Renal cortical epithelial cell (primary cell): ENCODE measurements around the gene NAV3. TPM values are rescaled to one million over a fixed set of nuclear protein-coding genes. Genes with fewer than 3 reads are reported as not detected.
A peak's percentile ranks its signal among the peaks of the same experiment; 100 is the strongest.

Source experiments
- DNase-seq: peaks from one replicate; pipeline ENCODE4 v3.0.0-alpha.2; 2011; ENCODE audit warnings: low read depth
- total RNA-seq: library from RNA; depleted of rRNA; stranded (reverse); fragments of >200 nt; gene quantifications from 2 replicates; pipeline ENCODE4 v1.2.3, GENCODE V29; 2014

NAV3 gene
- total RNA-seq, 1 donor from 2014 or later = 9.1 TPM

DNA sequence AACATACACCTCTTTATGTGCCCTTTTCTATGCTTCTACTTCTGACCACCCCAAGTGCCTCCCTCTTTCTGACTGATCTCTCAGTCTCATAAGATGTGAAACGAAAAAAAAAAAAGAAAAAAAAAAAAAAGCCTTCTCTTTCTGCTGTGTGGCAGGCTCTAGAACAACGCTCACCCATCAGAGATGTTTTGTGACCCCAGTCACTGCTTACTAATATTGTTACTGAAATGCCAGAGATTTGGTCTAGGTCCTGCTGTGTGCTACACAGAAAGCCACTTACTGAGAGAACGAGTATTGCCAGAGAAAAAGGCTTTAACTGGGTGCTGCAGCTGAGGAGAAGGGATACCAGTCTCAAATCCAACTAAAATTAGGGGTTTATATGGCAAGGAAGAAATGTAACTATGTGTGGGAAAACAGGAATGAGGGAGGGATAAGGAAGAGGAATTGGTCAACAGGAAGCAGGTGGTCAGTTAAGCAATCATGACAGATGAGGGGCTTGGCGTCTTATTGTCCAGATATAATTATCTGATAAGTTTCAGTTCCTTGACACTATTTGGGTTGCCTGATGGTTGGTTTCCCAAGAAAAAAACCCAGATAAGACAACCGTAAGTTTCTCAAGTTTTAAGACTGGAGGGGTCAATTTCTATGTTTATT, 149.0 kb downstream of the NAV3 start:
- DNase-seq = no peak

DNA sequence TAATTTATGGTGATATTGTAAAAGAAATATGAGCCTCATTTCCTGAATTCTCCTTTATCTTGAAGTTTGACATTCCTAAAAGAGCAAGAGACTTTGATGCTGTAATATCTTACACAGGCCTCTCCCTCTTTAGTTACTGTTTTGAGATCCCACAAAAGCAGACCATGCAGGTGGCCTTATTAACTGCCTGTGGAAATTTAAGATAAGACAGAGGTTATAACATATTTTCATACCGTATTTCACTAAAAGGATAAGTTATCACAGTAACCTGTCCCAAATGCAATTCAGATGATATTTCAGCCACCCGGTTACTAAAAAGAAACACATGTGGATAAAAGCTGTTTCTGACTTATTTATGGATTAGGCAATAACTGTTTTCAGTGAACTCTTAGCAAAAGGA, 150.1 kb downstream of the NAV3 start:
- no peak for DNase-seq

- DNase-seq = no peak
These were observed 153.2 kb downstream of the NAV3 start for GRCh38 chr12:77983859-77984258.

GRCh38 chr12:77992760-77993159, 162.1 kb downstream of the NAV3 start:
- no peak for DNase-seq

DNA sequence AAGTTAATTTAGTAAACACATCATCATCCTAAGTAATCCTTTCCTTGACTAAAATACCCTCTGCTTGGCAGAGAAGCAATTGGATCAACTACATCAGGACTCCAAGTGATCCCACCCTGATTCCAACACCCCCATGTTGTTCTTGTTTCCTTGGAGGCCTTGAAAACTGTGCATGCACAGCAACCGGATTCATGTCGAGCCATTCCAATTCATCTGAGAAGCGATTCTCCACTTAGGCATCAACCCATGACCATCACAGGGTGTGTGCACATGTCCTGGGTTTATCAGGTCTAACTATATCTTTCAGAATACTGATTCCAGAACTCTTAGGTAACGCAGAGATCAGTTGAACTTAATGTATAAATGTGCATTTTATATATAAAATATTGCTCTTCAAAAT, 163.0 kb downstream of the NAV3 start:
- DNase-seq = no peak

DNA sequence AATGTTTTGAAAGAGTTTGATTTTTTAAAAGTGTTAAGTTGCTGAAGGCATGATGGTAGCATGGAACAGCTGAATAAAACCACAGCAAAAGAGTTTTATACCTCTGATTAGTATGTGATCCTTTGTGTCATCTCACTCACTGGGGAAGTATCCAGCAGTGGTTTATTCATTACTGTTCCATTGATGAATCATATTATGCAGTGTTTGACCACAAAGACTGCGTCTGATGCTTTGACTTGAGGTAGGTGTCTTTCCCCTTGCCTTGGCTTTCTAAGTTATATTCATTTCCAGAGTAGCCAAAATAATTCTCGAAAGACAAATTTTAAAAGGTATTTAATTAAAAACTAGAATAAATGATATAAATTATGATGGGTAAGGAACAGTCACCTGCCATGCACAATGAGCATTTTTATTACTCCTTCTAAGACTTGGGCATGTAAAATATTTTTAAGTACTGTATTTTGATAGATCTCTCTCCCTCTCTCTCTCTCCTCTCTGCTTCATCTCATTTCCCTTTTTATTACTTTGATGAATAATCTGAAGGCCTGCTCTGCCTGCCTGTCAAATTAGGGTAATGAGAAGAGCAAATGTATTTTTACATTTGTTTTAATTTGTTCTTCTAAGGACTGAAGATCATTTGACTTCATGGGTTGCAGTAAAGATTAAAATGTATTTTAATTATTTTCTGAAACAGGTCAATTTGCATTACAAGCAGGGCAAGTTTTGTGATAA, 164.9 kb downstream of the NAV3 start:
- peak; percentile 91 for DNase-seq

DNA sequence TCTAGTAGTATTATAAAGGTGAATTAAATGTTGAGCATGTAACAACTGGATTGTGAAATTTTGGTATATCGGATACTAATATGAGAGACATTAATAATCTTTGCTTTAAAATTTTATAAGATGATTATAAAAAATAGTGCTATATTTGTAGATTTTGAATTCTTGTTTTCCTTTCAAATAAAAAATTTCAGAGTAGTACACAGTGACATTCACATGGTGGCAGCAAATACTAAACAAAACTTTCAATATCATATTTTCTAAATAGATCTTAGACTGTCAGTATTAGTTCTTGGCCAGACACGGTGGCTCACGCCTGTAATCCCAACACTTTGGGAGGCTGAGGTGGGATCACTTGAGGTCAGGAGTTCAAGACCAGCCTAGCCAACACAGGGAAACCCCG, 166.0 kb downstream of the NAV3 start:
- no peak for DNase-seq

GRCh38 chr12:77998236-77998786, 167.6 kb downstream of the NAV3 start:
- no peak for DNase-seq

DNA sequence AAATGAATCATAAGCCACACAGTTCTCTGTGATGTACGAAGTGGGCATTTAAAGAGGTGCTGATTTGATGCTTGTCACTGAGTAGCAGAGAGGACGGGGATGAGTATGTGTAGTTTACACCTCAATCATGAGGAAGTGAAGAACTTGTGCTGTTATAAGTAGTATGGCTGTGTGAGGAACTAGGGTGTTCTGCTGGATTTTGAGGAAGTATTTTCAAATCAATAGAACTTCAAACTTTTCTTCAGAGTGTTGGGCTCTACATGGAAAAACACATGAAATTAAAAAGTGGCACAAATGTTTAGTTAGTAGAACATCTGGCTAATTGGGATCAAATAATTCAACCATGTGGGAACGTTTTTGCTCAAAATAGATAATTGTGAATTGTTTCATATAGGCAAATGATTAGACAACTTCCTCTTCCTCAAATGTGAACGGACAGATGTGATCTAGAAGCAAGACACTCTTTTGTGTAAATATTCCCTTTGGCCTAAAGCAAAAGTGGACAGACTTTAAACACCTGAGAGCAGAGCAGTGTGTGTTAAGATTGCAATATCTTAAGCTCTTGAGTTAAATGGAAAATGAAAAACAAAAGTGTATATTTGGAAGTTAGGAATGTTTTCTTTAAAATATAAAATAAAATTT, 168.5 kb downstream of the NAV3 start:
- no peak for DNase-seq

- DNase-seq = peak; percentile 30
These were observed 172.2 kb downstream of the NAV3 start for GRCh38 chr12:78002878-78003277.

GRCh38 chr12:78004249-78005093, 173.8 kb downstream of the NAV3 start:
- no peak for DNase-seq

- DNase-seq = no peak
These were observed 174.4 kb downstream of the NAV3 start for GRCh38 chr12:78005094-78005492.

DNA sequence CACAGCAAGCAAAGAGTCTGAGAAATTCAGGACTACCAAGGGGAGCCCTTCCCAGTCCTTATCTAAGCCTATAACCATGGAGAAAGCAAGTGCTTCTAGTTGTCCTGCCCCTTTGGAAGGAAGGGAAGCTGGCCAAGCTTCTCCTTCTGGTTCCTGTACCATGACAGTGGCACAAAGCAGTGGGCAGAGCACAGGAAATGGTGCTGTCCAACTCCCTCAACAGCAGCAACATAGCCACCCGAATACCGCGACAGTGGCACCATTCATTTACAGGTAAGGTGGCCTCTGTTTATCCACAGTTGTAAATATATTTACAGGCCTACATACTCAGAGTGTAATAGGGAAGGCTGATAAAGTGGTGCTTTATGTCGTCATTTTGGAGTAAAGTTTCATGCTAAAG, 176.5 kb downstream of the NAV3 start:
- no peak for DNase-seq

DNA sequence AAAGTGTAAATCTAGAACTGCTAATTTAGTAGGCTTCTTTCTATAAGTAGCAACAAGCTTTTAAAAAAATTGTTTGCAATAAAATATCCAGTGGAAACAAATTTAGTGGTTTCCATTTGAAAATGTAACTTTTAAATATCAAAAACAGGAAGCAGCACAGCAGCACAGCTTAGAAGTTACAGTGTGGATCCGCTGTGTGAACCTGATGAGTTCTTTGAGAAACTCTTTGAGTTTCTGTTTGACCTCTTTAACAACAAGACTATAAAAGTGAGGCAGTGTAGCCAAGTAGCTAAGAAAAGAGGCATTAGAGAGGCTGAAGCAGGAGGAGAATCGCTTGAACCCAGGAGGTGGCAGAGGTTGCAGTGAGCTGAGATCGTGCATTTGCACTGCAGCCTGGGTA, 178.3 kb downstream of the NAV3 start:
- DNase-seq = no peak

- peak; percentile 13 for DNase-seq
These were observed 187.6 kb downstream of the NAV3 start for GRCh38 chr12:78018171-78018910.

DNA sequence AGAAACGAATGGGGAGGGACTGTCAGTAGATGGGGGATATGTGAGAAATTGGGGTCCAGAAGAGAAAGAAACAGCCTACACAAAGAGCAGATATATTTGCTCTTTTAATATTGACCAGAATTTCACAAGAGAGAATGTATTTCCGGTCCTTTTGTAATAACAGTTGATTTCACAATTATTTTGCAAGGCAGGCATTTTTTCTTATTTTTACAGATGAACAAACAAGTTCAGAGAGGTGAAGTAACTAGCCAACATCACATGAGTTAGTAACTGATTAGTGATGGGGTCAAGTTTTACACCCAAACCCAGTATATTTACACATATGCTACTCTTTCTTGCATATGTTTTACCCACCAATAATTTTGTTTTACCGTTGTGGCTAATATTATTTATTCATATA, 188.2 kb downstream of the NAV3 start:
- peak; percentile 35 for DNase-seq

- DNase-seq = no peak
These were observed 197.7 kb downstream of the NAV3 start for GRCh38 chr12:78028426-78028825.

GRCh38 chr12:78034025-78034424, 203.3 kb downstream of the NAV3 start:
- DNase-seq = peak; percentile 3

DNA sequence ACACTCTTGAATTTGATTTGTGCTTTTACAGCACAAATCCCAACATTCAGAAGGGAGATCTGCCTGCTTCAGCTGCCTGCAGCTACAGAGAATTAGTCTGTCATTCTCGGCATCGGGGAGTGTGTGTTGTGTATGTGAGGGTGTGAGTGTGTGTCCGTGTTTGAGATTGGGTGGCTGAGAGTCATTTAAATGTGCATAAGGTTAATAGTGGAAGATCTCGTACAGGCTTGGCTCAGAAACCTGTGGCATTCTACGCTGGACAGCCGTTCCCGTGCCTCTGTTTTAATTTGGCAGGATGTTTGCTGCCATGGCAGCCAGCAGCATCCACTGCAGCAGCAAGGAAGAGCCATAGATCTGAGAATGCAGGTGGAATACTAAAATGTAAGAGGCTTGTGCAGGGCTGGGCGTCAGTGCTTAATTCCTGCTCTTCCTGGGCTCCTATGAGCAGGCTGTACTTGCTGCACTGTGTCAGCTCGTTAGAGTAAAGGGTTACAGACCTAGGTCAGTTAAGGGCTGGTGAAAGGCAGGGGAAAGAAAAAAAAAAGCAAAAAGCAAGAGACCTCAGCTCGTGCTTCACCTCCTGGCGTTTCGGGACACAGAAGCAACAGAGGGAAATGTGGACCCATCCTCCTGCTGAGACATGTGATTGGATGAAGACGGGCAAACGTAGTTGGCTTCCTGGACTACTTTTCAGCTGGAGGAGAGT, 205.4 kb downstream of the NAV3 start:
- DNase-seq = no peak

- no peak for DNase-seq
These were observed 206.2 kb downstream of the NAV3 start for GRCh38 chr12:78036874-78037273.

DNA sequence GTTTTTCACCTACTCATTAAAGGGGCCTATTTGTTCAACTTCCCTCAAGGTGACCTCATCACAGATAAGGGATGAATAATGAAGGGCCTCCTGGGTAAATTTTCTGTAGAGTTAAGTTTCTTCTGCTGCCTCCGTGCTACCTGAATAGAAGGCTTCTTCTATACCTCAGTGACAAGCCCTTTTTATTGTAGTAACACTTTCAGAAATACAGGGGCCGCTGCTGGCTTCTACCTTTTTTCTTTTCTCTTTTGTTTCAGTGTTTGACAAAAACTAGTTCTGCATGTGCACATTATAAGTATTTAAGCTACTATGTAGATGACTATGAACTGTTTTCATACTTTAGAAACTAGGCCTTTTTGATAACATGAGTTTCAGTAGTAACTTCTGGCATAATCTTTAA, 207.0 kb downstream of the NAV3 start:
- no peak for DNase-seq
